ENCODE measurements around the gene C11orf21. TPM values are rescaled to one million over a fixed set of nuclear protein-coding genes. Genes with fewer than 3 reads are reported as not detected.

Gene C11orf21
- total and polyA plus RNA-seq, 9 of the 15 experiments (the other 6 are each of a cell fraction or from before 2014, with no cell fraction given): 0.10 to 2.6 (median 2.0) TPM

GRCh38 chr11:2273771-2274170, 27.9 kb downstream of the C11orf21 start:
- POLR2A ChIA-PET: interaction anchor here (0.6 kb wide), 1 partner anchor 289 kb away, joined by 3 read pairs; no protein-coding TSS in a partner anchor

DNA sequence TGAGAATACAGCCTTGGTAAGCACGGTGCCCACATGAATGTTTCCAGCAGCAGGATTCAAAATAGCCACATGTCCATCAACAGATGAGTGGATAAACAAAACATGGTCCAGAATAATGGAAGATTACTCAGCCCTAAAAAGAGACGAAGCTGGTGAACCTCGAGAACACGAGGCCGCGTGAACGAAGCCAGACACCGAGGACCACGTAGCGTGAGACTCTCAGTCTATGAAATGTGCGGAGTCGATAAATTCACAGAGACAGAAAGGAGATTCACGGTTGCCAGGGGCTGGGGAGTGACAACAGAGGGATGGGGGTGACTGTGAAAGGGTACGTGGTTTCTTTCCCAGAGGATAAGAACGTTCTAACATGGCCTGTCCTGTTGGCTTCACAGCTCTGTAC, 28.4 kb downstream of the C11orf21 start:
- Histone ChIP-seq H4K20me1 (replicated peaks; ENCODE audit: control insufficient read depth, insufficient read depth, low read length) (no peaks in the 10 kb centered on the region; the same call in 1 of the 2 replicates), H3K4me3 (no peak overlapping the region), H3K4me1 (replicated peaks in 1 of 2; ENCODE audit: control insufficient read depth in 2 of 2, insufficient read depth in 2 of 2, low read length in 2 of 2) (peaks cover 6 to 47% of the 10 kb centered on the region in 2 experiments; a peak in 3 of 5 replicates), H3K9ac (ENCODE audit: insufficient read depth in 1 of 2, low read depth in 2 of 2, low read length in 2 of 2) (no peak overlapping the region), H3K79me2 (ENCODE audit: control insufficient read depth, insufficient read depth, low read length) (no peaks in the 10 kb centered on the region), H3K9me1 (ENCODE audit: control insufficient read depth, insufficient read depth, low read length) (no peaks in the 10 kb centered on the region), H3K27me3 (ENCODE audit: control insufficient read depth in 2 of 2, insufficient read depth in 2 of 2, low read length in 2 of 2) (peaks cover 0 to 61% of the 10 kb centered on the region in 2 experiments; a peak in 2 of 5 replicates), H3K4me2 (ENCODE audit: insufficient read depth, low read length) (no peak overlapping the region), H2AFZ (ENCODE audit: low read depth, low read length) (no peak overlapping the region; the same call in 1 of the 2 replicates), H3K9me3 (replicated peaks; ENCODE audit: control insufficient read depth, insufficient read depth, low read depth, low read length) (no peaks in the 10 kb centered on the region; the same call in 1 of the 2 replicates), H3K27ac (ENCODE audit: extremely low read depth, low read depth, low read length) (no peak overlapping the region), H3K36me3 (ENCODE audit: control insufficient read depth, insufficient read depth, low read length) (no peaks in the 10 kb centered on the region)
- FAIRE-seq (no peak), ATAC-seq (no peak), DNase-seq (ENCODE audit: extremely low read depth in 1 of 4, low spot score in 3 of 4) (no peak)
- in situ Hi-C loops (cut with MboI): no loop called here
- no peak for TF ChIP-seq ZNF384 (IDR thresholded peaks at IDR 0.05; ENCODE audit: low read depth, low read length)
- no peak for TF ChIP-seq NBN (IDR thresholded peaks at IDR 0.05; ENCODE audit: low read depth)
- no peak for TF ChIP-seq ZNF668 (CRISPR knock-in tag; IDR thresholded peaks at IDR 0.05)
- no peak for TF ChIP-seq ZNF165 (CRISPR knock-in tag; IDR thresholded peaks at IDR 0.05; ENCODE audit: borderline replicate concordance)
- TF ChIP-seq DMBX1 (CRISPR knock-in tag; IDR thresholded peaks at IDR 0.05; ENCODE audit: borderline replicate concordance): no peak
- BruUV-seq (replicated peaks): no TSS peak
- WGBS (ENCODE audit: insufficient coverage, low coverage, missing lambda C conversion rate): 41% methylated on average over 15 of the region's 15 CpGs
- CTCF ChIA-PET (ENCODE audit: low intra/inter-chr PET ratio): interaction anchor here (0.7 kb wide), 1 partner anchor 532 kb away, joined by 3 read pairs; no protein-coding TSS in a partner anchor
- POLR2A ChIA-PET: interaction anchor here (0.6 kb wide), 1 partner anchor 288 kb away, joined by 3 read pairs; no protein-coding TSS in a partner anchor
- intact Hi-C loops (cut with micrococcal nuclease): no loop called here

More at GRCh38 chr11:2273771-2274170, 27.9 kb downstream of the C11orf21 start:
- no TSS peak for BruUV-seq (replicated peaks)
- CTCF ChIA-PET (ENCODE audit: low intra/inter-chr PET ratio): no interaction called here
- Histone ChIP-seq H3K9me1 (ENCODE audit: control insufficient read depth, insufficient read depth, low read length) (no peaks in the 10 kb centered on the region), H3K4me3 (no peak overlapping the region), H3K4me1 (replicated peaks in 1 of 2; ENCODE audit: control insufficient read depth in 2 of 2, insufficient read depth in 2 of 2, low read length in 2 of 2) (peaks cover 2 to 42% of the 10 kb centered on the region in 2 experiments; a peak in 3 of 5 replicates), H3K9me3 (replicated peaks; ENCODE audit: control insufficient read depth, insufficient read depth, low read depth, low read length) (no peaks in the 10 kb centered on the region; the same call in 1 of the 2 replicates), H3K9ac (ENCODE audit: insufficient read depth in 1 of 2, low read depth in 2 of 2, low read length in 2 of 2) (no peak overlapping the region), H2AFZ (ENCODE audit: low read depth, low read length) (no peak overlapping the region), H3K27ac (ENCODE audit: extremely low read depth, low read depth, low read length) (no peak overlapping the region), H3K27me3 (ENCODE audit: control insufficient read depth in 2 of 2, insufficient read depth in 2 of 2, low read length in 2 of 2) (peaks cover 0 to 57% of the 10 kb centered on the region in 2 experiments; a peak in 2 of 5 replicates), H3K36me3 (ENCODE audit: control insufficient read depth, insufficient read depth, low read length) (no peaks in the 10 kb centered on the region), H4K20me1 (replicated peaks; ENCODE audit: control insufficient read depth, insufficient read depth, low read length) (no peaks in the 10 kb centered on the region; the same call in 1 of the 2 replicates), H3K4me2 (ENCODE audit: insufficient read depth, low read length) (no peak overlapping the region), H3K79me2 (ENCODE audit: control insufficient read depth, insufficient read depth, low read length) (no peaks in the 10 kb centered on the region)
- no peak for TF ChIP-seq MAZ (CRISPR knock-in tag; conservative IDR thresholded peaks at IDR 0.05 in 1 of 2, IDR thresholded peaks at IDR 0.05 in 1 of 2)
- TF ChIP-seq TARDBP (IDR thresholded peaks at IDR 0.05): no peak
- in situ Hi-C loops (cut with MboI): no loop called here
- intact Hi-C loops (cut with micrococcal nuclease): no loop called here
- ATAC-seq (no peak), DNase-seq (ENCODE audit: extremely low read depth in 1 of 4, low spot score in 3 of 4) (no peak), FAIRE-seq (no peak)
- 26% methylated on average over 12 of the region's 12 CpGs for WGBS (ENCODE audit: insufficient coverage, low coverage, missing lambda C conversion rate)

All from K562 (cell line).